ENCODE results near the gene SCGB3A2.

- TF ChIP-seq POLR2AphosphoS5 (IDR thresholded peaks at IDR 0.05; ENCODE audit: insufficient read depth, low read depth, low read length) (no peak), POLR2A (IDR thresholded peaks at IDR 0.05; ENCODE audit: low read depth, low read length) (no peak), CTCF (IDR thresholded peaks at IDR 0.05; ENCODE audit: extremely low read depth in 1 of 2, insufficient read depth in 1 of 2, low read depth in 1 of 2, low read length in 2 of 2) (no peak), MAX (IDR thresholded peaks at IDR 0.05; ENCODE audit: insufficient read depth, insufficient read length) (no peak)
Measured at GRCh38 chr5:147918899-147919298, 40.4 kb downstream of the SCGB3A2 start.
